Central memory CD4-positive, alpha-beta T cell (primary cell): ENCODE measurements around the gene FEZF1.

ENCODE experiments used
- DNase-seq: peaks from one replicate; pipeline ENCODE4 v3.0.0; 2022

The FEZF1 gene

GRCh38 chr7:122261442-122261841 lies 43.1 kb downstream of the FEZF1 start:
- DNase-seq: no peak

- no peak for DNase-seq
Observed at GRCh38 chr7:122261016-122261415, 43.5 kb downstream of the FEZF1 start.

GRCh38 chr7:122260336-122260735 lies 44.2 kb downstream of the FEZF1 start:
- DNase-seq: no peak

GRCh38 chr7:122258971-122259370 lies 45.6 kb downstream of the FEZF1 start:
- DNase-seq: no peak

- DNase-seq: no peak
Observed at GRCh38 chr7:122257056-122257455, 47.5 kb downstream of the FEZF1 start.

GRCh38 chr7:122256046-122256445 lies 48.5 kb downstream of the FEZF1 start:
- DNase-seq: no peak

GRCh38 chr7:122255454-122255853 lies 49.1 kb downstream of the FEZF1 start:
- DNase-seq: no peak
